GM23248 (cell line): ENCODE results near the gene PDSS1. TPM values are rescaled to one million over a fixed set of nuclear protein-coding genes. Genes with fewer than 3 reads are reported as not detected.
A peak's percentile ranks its signal among the peaks of the same experiment; 100 is the strongest.

Experiments
- DNase-seq: peaks from one replicate; pipeline ENCODE4 v3.0.0-alpha.2; 2015
- H2AFZ ChIP-seq: fragments of 200-600 bp; sonication (generic); 2 replicates; pipeline ENCODE4 v1.6.1; 2016; ENCODE audit warnings: antibody characterized with exemption
- H3F3A ChIP-seq: fragments of 200-600 bp; sonication (generic); 2 replicates; pipeline ENCODE4 v1.6.1; 2016; ENCODE audit warnings: mild to moderate bottlenecking, antibody characterized with exemption, mixed run types; ENCODE audit not compliant: insufficient read depth
- H3K27ac ChIP-seq: fragments of 200-600 bp; sonication (generic); 2 replicates; pipeline ENCODE4 v1.5.1; 2016; ENCODE audit warnings: mild to moderate bottlenecking
- H3K27me3 ChIP-seq: fragments of 200-600 bp; sonication (generic); replicated peaks from 2 replicates; pipeline ENCODE4 v1.6.1; 2016; ENCODE audit warnings: mild to moderate bottlenecking; ENCODE audit not compliant: insufficient read depth
- H3K36me3 ChIP-seq: fragments of 200-600 bp; sonication (generic); 2 replicates; pipeline ENCODE4 v1.6.1; 2016; ENCODE audit warnings: low read depth, mild to moderate bottlenecking
- H3K4me1 ChIP-seq: fragments of 200-600 bp; sonication (generic); 2 replicates; pipeline ENCODE4 v1.6.1; 2016; ENCODE audit warnings: mild to moderate bottlenecking; ENCODE audit not compliant: insufficient read depth
- H3K4me2 ChIP-seq: fragments of 200-600 bp; sonication (generic); one replicate; pipeline ENCODE4 v1.6.1; 2016; ENCODE audit warnings: mild to moderate bottlenecking; ENCODE audit not compliant: unreplicated experiment
- H3K4me3 ChIP-seq: fragments of 200-600 bp; sonication (generic); 2 replicates; pipeline ENCODE4 v1.5.1; 2016; ENCODE audit warnings: mild to moderate bottlenecking
- H3K79me2 ChIP-seq: fragments of 200-600 bp; sonication (generic); 2 replicates; pipeline ENCODE4 v1.6.1; 2016; ENCODE audit warnings: mild to moderate bottlenecking; ENCODE audit not compliant: insufficient read depth
- H3K9ac ChIP-seq: fragments of 200-600 bp; sonication (generic); 2 replicates; pipeline ENCODE4 v1.6.1; 2016; ENCODE audit warnings: mild to moderate bottlenecking
- H3K9me2 ChIP-seq: fragments of 200-600 bp; sonication (generic); 2 replicates; pipeline ENCODE4 v1.6.1; 2016; ENCODE audit warnings: mixed run types, mild to moderate bottlenecking, moderate library complexity; ENCODE audit not compliant: insufficient read depth
- H3K9me3 ChIP-seq: fragments of 200-600 bp; sonication (generic); one replicate; pipeline ENCODE4 v1.6.1; 2017; ENCODE audit warnings: low read depth
- H4K20me1 ChIP-seq: fragments of 200-600 bp; sonication (generic); 2 replicates; pipeline ENCODE4 v1.6.0; 2016; ENCODE audit not compliant: insufficient read depth
- EZH2 ChIP-seq: fragments of 200-600 bp; sonication (generic); IDR thresholded peaks from 2 replicates; pipeline ENCODE4 v1.6.1; 2018; ENCODE audit warnings: antibody characterized with exemption, mild to moderate bottlenecking; ENCODE audit not compliant: insufficient read depth, poor library complexity, severe bottlenecking
- EZH2phosphoT487 ChIP-seq: fragments of 200-600 bp; sonication (generic); IDR thresholded peaks from 2 replicates; pipeline ENCODE4 v1.6.1; 2018; ENCODE audit warnings: antibody characterized with exemption, moderate library complexity, mild to moderate bottlenecking, low read depth; ENCODE audit not compliant: insufficient read depth
- WGBS, 2 experiments: methylation state at CpG; one replicate each; pipeline ENCODE4 v1.1.6; 2015 to 2017; ENCODE audit warnings: low lambda C conversion rate in 2 of 2, low coverage in 1 of 2; ENCODE audit errors: missing lambda C conversion rate in 2 of 2; 5-methylcytosine and 5-hydroxymethylcytosine counted together
- in situ Hi-C: fragments of 300-500 bp; cut with MboI; formaldehyde crosslinking; loops from 2 replicates; pipeline ENCODE4 v1.15.0; 2020
- polyA plus RNA-seq: library from polyadenylated mRNA; unstranded; fragments of >200 nt; fragmentation: Nextera tagmentation; extraction: Ambion mirVana; gene quantifications from 2 replicates; pipeline ENCODE4 v1.2.1, GENCODE V29; 2016
- total RNA-seq: library from RNA; depleted of rRNA; stranded (reverse); fragments of >200 nt; shearing (Covaris generic); gene quantifications from 2 replicates; pipeline ENCODE4 v1.2.3, GENCODE V29; 2014

Gene PDSS1
- total and polyA plus RNA-seq, 2 experiments from 2014 or later = 5.1 to 7.2 TPM

DNA sequence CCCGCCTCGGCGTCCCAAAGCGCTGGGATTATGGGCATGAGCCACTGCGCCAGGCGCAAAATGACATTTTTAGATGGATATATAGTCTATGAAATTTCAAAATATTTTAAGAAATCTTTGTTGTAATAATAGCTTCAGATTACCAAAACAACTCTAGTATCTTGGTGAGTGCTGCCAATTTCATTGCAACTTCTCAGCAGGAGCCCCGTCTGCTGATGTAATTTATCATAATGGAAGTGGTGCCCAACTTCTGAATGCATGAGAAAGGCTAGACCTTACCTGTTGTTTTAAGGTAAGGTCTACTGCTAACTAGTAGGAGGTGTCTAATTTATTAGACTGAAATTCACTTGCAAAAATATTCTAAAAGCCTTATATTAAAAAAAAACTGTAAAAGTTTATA, 20.0 kb downstream of the PDSS1 start:
- Histone ChIP-seq H3K9ac (no peak overlapping the region), H4K20me1 (no peaks in the 10 kb centered on the region), H3F3A (no peaks in the 10 kb centered on the region), H3K4me1 (no peaks in the 10 kb centered on the region), H2AFZ (no peak overlapping the region), H3K4me3 (no peak overlapping the region), H3K9me2 (no peaks in the 10 kb centered on the region), H3K27me3 (no peaks in the 10 kb centered on the region), H3K4me2 (no peak overlapping the region), H3K27ac (no peak overlapping the region), H3K9me3 (no peaks in the 10 kb centered on the region), H3K79me2 (no peaks in the 10 kb centered on the region), H3K36me3 (no peaks in the 10 kb centered on the region)
- in situ Hi-C loops = no loop called here
- no peak for DNase-seq
- TF ChIP-seq EZH2 = no peak
- no peak for TF ChIP-seq EZH2phosphoT487
- 98% methylated on average over 7 of the region's 7 CpGs for WGBS, 2 experiments

DNA sequence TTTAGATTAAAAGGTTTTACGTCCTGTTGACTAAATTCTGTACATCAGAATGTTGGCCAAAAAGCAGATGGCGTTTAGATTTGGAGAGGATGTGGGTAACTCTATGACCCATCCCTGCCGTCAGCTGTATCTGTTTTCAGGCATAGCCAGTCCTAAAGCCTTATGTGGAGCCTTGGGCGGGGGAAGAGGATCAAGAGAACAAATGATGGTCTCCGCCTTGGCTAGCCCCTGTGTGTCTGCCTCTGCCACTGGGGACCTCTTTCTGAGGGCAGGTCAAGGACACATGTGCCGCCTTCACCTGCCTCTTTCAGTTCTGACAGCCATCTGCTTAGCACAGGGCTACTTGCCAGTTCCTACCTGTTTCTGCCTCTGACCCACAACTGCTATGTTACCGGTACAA, 24.1 kb downstream of the PDSS1 start:
- no peak for DNase-seq
- Histone ChIP-seq H3K36me3 (no peaks in the 10 kb centered on the region; the same call in 1 of the 2 replicates), H3K4me2 (no peak overlapping the region), H3K27me3 (no peaks in the 10 kb centered on the region), H3K4me3 (no peak overlapping the region), H3F3A (peaks cover 15% of the 10 kb centered on the region), H3K79me2 (no peaks in the 10 kb centered on the region), H3K9me3 (no peaks in the 10 kb centered on the region), H3K9ac (no peak overlapping the region), H2AFZ (no peak overlapping the region), H4K20me1 (no peaks in the 10 kb centered on the region), H3K27ac (no peak overlapping the region), H3K4me1 (no peaks in the 10 kb centered on the region), H3K9me2 (no peaks in the 10 kb centered on the region)
- TF ChIP-seq EZH2 (no peak), EZH2phosphoT487 (no peak)
- WGBS, 2 experiments = 90 to 93% methylated on average over 7 of the region's 7 CpGs
- in situ Hi-C loops = no loop called here

- in situ Hi-C loops = no loop called here
Observed at GRCh38 chr10:26723016-26723415, 25.5 kb downstream of the PDSS1 start.

DNA sequence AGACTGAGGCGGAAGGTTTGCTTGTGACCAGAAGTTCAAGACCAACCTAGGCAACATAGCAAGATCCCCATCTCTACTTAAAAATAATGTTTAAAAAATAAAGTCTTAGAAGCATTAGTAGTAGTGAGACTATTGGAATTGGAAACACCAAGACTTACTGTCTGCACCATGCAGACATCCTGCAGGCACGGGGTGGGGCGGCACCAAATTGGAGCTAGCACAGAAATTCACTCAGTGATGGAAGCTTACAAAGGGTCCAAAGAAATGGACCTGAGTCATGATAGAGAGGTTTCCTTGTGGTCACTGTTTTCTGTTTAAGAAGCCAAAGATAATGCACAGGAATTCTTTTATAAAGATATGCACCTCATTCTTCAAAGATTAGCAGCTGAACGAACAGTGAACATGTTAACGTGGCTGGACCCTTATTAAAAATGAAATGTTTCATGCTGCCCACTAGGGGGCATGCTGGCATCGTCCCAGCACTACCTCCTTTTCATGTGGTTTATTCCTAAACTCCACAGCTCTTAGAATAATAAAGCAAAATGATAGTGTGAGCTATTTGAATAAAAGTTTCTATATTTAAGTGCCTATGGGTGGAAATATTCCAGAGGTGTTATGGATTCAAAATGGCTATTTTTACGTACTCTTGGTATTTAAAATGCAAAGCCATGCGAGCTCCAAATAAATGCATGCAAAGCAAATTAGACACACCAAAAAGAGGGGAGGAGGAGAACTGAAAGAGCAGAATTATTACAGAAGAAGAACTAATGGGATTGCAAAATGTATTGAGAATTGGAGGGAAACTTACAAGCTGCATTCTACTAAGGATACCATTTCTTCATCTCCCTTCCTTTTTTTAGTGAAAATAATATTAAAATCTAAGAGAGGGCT, 28.6 kb downstream of the PDSS1 start:
- Histone ChIP-seq H3K4me3 (no peak overlapping the region), H3K4me2 (no peak overlapping the region), H3F3A (peaks cover 15% of the 10 kb centered on the region), H3K27me3 (no peaks in the 10 kb centered on the region), H3K79me2 (no peaks in the 10 kb centered on the region), H3K9me2 (no peaks in the 10 kb centered on the region), H2AFZ (peak overlapping the region; percentile 33; the same call in 1 of the 2 replicates), H4K20me1 (no peaks in the 10 kb centered on the region), H3K9ac (no peak overlapping the region), H3K9me3 (no peaks in the 10 kb centered on the region), H3K27ac (no peak overlapping the region), H3K36me3 (no peaks in the 10 kb centered on the region; the same call in 1 of the 2 replicates), H3K4me1 (no peaks in the 10 kb centered on the region)
- WGBS, 2 experiments = 48 to 50% methylated on average over 8 of the region's 8 CpGs
- no peak for TF ChIP-seq EZH2phosphoT487
- no peak for TF ChIP-seq EZH2
- peak; percentile 68 for DNase-seq
- in situ Hi-C loops = loop anchor here (5.0 kb wide), 1 partner anchor 141 kb away; no protein-coding TSS in a partner anchor

More at GRCh38 chr10:26723016-26723415, 25.5 kb downstream of the PDSS1 start:
- Histone ChIP-seq H3K9me3 (no peaks in the 10 kb centered on the region), H3K4me2 (no peak overlapping the region), H3K4me1 (no peaks in the 10 kb centered on the region), H3K36me3 (no peaks in the 10 kb centered on the region; the same call in 1 of the 2 replicates), H3K27me3 (no peaks in the 10 kb centered on the region), H3K9me2 (no peaks in the 10 kb centered on the region), H3K4me3 (no peak overlapping the region), H3K9ac (no peak overlapping the region), H3K27ac (no peak overlapping the region), H4K20me1 (no peaks in the 10 kb centered on the region), H3F3A (peaks cover 15% of the 10 kb centered on the region), H3K79me2 (no peaks in the 10 kb centered on the region), H2AFZ (no peak overlapping the region)
- no peak for DNase-seq
- TF ChIP-seq EZH2 = no peak
- no peak for TF ChIP-seq EZH2phosphoT487
- WGBS, 2 experiments = 85 to 90% methylated on average over 4 of the region's 4 CpGs
